ENCODE measurements around the gene PIGH.

- TF ChIP-seq SUZ12 (IDR thresholded peaks at IDR 0.05), result no peak
- no peak for TF ChIP-seq TARDBP (IDR thresholded peaks at IDR 0.05)
- no peak for TF ChIP-seq SP1 (IDR thresholded peaks at IDR 0.05)
- TF ChIP-seq FOXA1 (IDR thresholded peaks at IDR 0.05), result no peak
- no peak for TF ChIP-seq CTBP1 (IDR thresholded peaks at IDR 0.05; ENCODE audit: borderline replicate concordance)
- TF ChIP-seq HDGF (IDR thresholded peaks at IDR 0.05; ENCODE audit: borderline replicate concordance), result no peak
- TF ChIP-seq ARNT (IDR thresholded peaks at IDR 0.05), result no peak
- TF ChIP-seq FOXK2 (IDR thresholded peaks at IDR 0.05), result no peak
- no peak for TF ChIP-seq LEF1 (IDR thresholded peaks at IDR 0.05; ENCODE audit: borderline replicate concordance)
- no peak for TF ChIP-seq BHLHE40 (IDR thresholded peaks at IDR 0.05; ENCODE audit: borderline replicate concordance)
- no peak for TF ChIP-seq L3MBTL2 (conservative IDR thresholded peaks at IDR 0.05)
- TF ChIP-seq PKNOX1 (IDR thresholded peaks at IDR 0.05), result no peak
- no peak for TF ChIP-seq FOXM1 (IDR thresholded peaks at IDR 0.05; ENCODE audit: borderline replicate concordance)
- TF ChIP-seq NFRKB (IDR thresholded peaks at IDR 0.05), result no peak
These were observed 13.7 kb downstream of the PIGH start for GRCh38 chr14:67586369-67586768.
